HG02973 (cell line): ENCODE results near the gene IP6K3.

Source experiments
- ATAC-seq: cut with Tn5 transposase; IDR thresholded peaks from one replicate; pipeline ENCODE4 v1.9.1; 2021; ENCODE audit warnings: moderate library complexity; ENCODE audit not compliant: unreplicated experiment

IP6K3 gene

DNA sequence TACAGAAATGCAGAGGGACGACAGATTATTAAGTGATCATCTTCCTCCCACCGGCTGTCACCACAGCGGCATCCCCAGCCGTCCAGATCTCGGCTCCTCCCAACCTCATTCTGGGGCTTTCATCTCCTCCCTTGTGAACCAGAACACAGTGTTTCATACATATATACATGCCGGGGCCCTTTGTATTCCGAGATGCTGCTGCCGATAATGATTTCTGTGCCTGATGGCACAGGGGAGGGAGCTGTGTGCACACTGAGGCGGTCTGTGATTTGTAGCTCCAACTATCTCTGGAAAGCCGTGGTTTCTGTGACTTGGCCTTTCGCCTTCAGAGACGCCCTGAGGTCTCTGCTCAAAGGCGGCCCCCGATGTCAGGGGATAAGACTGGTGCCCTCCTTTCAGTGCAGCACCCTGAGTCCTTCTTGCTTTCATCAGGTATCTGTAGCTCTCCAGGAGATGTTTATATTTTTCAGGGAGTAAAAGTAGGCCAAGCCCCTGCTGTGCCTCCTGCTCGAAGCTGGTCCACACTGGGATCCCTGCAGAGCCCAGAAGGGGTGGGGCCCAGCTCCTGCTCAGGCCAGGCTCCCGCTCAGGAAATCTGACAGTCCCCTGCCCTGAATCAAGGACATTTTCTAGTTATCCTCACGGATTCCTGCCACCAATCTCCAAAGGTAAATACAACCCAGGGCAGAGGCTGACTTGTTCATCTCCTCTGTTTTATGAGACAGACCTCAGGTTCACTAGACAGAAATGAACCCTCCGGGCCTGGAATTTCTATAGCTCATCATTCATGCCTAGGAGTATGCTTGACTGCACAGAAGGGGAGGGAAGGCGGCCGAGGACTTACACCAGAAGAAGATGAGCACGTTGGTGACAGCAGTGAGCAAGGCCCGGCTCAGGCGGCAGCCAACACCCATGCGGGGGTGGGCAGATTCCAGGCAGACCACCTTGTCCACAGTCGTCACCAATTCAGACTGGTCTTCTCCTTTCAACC lies 31.0 kb upstream of the IP6K3 start:
- ATAC-seq: no peak

DNA sequence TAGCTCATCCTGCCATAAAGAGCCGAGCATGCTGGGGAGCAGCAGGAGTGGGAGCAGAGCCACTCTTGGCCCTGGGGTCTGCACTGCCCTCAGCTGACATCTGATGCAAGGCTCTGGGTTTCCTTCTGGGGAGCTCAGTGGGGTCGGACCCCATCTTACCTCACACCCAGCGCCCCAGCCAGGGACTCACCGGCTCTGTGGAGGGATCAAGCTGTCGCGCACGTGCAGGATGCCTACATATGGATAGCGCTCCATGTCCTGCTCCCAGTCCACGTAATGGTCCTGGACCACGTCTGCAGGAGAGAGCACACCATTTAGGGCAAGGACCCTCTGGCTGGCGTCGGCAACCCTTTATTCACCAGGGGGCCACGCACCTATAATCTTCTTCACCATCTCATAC lies 30.1 kb upstream of the IP6K3 start:
- ATAC-seq: no peak

DNA sequence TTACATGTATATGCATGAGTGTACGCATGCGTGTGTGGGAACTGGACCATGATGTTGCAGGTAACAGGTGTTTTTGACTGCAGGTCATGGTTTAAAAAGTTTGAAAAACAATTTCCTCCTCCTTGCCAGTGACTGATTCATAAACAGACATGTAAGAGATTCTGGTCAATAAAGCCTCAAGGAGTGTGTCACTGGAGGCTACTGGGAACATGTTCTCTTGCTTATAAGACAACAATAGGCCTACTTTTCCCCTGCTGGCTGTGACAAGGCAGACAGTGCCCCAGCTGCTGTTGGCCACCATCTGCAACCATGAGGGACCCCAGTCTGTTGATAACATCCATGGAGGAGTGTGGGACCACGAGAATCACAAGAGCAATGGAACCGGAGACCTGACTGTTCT lies 29.5 kb upstream of the IP6K3 start:
- ATAC-seq: no peak

DNA sequence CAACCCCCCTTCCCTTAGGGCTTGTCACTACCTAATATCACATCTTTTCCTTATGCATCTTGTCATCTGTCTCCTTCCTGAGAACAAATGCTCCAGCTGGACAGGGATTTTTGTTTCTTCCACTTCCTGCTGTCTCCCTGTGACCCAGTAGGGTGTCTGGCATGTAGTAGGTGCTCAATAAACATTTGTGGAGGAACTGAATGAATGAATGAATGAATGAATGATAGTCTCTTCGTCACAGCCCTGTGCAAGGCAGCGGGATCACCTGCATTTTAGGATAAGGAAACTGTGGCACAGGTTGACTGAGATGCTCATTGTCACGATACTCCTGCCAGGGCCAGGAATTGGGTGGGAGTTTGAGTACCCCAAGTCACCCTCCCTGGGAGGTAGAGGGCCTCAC lies 28.1 kb upstream of the IP6K3 start:
- ATAC-seq: no peak

DNA sequence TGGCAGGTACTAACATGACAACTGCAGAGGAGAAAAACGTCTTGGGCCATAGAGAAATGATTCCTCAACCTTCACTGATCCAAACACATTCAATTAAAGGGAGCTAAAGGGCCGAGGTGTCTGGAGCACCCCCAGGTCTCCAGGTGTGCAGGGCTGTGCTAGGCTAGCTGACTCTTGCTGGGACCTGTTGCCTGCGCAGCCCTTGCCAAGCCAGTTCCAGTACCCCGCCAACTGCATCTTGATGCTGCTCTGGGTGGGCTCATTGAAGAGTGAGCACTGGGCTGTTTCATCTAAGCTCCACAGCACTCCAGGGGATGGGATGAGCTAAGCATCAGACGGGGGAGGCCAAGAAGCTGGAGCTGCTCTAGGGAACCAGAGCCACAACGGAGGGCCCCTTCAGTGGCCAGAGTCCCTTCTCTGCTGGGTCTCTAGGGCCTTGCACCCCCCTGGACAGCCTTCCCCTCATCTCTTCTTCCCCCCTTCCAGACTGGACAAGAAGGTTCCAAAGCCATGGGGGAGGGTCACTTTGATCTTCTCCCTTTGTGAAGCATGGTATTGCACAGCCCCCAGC lies 26.3 kb upstream of the IP6K3 start:
- no peak for ATAC-seq

DNA sequence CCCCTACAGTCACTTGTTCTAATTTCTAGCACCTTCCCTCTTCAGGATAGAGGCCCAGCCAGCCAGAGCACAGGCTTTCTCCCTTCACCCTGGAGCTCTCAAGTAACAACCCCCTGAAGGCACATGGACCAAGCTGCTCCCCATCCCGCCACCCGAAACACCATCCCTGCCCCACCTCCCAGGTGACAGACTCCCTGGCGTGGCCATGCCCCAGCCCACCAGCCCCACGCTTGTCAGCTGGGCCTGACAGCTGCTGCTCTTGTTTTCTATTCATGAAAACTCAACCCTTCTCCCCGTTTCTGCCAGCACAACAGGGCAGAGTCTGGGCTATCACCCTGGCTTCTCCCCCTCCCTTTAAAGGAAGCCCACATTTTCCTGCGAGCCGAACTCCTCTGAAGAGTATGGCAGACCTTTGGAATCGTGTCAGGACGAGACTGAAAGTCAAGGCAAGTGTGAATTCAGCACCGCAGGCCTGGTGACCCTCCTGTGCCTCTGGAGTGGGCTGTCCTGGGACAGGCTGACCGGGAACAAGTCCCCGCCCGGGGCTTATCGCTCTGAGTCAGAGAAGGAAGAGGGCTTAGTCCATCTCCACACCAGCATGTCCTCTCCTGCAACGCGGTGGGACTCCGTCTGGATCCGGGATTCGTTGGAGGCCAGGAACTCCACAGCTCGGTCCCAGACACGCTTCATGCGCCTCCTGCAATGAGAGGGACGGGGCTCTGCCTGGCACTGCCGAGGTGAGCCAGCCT lies 25.6 kb upstream of the IP6K3 start:
- ATAC-seq: no peak

DNA sequence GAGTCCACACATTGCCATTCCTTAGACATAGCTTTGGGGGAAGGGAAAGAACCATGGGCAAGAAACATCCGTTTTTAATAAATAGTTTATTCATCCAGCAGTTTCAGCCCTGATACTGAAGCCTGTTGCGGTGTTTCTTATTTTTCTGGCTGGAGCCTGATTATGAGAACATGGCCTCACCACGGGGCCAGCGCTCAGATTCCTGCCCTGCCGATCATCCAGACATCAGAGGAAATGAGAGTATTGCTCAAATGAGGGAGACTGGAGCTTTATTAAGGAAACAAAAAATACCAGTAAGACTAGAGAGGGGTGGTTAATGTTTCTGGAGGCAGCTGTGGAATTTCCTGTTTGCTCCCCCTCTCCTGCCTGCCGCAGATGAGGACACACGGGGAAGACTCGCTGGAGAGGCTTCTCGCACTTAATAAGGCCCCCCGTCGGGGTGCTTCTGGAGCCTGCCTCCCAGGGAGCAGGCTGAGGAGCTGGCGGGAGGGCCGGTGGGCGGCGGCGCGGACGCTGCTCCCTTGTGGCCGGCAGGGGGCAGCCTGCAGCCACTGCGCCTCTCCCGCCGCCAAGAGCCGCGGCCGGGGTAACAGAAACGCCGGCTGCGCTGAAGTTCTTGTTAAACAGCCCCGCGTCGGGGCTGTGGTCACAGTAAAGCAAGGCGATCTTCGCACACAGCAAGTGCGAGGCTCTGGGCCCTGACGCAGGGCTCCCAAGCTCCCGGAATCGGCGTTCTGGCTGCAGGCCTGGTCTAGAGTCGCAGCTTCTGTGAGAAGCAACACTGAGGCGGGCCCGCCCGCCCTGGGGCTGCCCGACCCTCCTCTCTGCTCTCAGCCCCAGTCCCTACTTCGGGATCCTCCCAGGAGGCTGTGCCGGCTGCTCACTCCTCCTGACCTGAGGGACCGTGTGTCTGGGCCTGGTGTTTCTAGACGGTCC lies 24.7 kb upstream of the IP6K3 start:
- no peak for ATAC-seq

DNA sequence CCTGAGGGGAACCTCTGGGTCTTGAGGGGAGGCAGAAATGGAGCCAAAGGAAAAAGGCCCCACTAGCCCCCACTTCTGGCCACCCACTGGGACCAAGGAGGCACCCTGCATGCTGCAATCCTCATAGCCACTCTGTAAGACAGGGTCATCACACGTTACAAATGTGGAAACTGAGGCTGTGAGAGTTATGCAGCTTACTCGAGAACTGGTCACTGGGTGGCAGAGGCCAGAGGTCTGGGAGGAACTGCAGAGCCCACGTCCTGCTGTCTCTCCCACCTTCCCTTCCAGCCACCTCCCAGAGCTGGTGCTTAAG lies 24.1 kb upstream of the IP6K3 start:
- no peak for ATAC-seq

DNA sequence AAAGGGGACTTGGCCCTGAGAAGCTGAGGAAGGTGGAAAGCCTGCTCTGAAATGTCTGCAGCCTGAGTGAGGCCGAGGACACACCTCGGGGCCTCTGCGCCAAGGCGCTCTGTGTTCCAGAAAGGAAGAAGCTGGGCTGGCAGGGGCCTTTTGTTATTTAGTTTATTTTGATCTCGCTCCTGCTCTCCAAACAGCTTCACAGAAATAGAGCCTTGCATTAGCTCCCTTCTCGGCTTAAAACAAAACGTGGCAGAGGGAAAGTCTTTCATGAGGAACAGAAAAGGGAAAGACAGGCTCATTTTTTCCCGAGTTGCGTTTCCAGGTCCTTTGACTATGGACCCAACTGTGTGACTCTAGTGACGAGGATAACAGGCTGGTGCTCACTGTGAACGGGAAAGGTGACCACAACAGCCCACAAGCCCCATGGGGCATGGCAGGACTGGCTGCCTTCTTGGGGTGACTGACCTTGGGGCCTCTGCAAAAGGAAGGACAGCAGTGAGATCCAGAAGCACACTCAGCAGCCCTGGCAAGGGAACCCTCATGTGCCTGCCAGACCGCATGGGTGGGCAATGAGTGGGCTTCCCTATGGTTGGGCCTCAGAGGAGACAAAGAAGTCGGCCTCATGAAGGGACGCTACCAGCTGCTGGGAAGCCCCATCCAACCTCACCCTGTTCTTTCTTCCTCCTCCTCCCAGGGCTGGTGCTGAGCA lies 23.6 kb upstream of the IP6K3 start:
- no peak for ATAC-seq

DNA sequence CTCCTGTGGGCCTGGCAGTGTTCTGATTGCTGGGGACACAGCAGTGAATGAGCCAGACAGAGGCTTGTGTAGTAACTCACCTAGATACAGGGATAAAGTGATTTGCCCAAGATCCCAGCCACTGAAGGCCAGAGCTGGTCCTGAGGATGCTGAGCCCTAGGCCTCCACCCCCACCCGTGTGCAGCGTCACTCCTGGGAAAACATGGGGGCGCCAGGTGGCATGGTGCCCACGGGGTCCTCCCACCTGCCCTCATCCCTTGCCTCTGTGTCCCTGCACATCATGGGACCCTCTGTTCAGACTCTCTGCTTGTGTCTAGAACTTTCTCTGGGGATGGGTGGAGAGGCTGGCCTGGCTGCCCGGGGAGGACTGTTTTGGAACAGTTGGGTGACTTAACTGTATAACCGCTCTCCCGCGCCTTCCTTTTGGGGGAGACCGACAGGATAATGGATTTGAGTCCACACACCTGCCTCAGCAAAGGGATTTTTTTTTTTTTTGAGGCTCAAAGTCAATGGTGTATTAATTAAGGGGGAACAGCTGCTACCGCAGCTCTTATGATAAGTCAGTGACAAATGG lies 22.6 kb upstream of the IP6K3 start:
- no peak for ATAC-seq

DNA sequence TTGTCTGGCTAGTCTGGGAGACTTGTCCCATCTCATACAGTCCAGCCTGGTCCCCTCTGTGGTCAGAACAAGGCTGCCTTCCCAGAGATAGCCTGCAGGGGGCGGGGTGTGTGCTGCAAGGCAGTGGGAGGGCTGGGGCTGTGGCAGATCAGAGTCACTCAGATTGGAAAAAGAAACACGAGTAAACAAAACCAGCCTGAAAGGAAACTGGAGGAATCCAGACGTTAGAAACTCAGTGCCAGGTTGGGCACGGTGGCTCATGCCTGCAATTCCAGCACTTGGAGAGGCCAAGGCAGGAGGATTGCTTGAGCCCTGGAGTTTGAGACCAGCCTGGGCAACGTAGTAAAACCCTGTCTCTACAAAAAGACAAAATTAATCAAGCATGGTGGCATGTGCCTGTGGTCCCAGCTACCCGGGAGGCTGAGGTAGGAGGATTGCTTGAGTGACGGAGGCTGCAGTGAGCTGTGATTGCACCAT lies 22.0 kb upstream of the IP6K3 start:
- no peak for ATAC-seq

DNA sequence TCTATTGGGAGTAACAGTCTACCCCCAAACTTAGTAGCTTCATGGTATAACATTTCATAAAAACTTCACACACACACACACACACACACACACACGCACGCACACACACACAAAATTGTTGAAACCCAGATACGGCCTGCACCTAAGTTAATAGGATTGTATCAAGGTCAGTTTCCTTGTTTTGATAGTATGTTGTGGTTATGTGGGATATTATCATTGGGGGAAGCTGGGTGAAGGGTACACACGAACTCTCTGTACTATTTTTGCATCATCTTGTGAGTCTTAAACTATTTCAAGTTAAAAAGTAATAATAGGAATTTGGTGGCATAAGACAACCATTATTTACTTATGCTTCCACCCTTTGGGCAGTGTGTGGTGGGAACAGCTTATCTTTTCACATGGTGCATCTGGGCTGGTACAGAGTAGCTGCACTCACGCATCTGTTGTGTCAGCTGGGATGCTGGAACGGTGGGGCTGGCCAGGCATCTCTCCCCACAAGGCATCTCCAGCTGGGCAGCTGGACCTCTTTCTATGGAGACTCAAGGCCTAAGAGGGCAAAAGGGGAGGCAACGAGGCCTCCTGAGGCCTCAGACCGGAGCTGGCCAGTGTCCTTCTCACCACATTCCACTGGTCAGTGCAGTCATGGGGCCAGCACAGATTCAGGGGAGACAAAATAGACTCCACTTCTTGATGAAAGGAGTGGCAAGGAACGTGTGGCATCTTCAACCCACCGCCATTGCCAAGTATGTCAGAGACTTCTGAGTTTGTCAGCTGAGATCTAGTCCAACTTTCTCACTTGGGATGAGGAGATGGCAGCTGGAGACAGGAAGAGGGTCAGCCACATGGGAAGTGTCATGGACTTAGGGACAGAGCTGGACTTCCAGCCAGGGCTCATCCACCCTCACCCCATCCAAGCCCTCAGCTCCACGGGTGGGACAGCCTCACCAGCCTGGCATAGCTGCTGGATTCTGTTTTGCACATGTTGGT lies 20.5 kb upstream of the IP6K3 start:
- no peak for ATAC-seq

DNA sequence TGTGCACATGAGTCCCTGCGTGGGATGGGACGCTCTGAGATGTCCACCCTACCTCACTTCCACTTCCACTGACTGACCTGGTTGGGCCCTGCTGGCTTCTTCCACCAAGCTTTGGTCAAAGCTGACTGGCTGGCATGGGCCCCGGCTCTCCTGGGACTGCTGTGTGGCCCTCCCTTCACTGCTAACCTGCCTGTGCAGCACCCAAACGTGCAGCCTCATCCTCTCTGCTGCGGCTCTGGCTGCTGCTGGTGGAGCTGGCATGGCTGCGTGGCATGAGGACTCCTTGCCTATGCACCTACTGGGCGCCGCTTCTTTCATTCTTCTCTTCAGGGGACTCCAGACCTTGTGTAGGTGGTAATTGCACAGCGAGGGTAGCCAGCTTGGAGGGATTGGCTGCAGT lies 18.7 kb upstream of the IP6K3 start:
- no peak for ATAC-seq

DNA sequence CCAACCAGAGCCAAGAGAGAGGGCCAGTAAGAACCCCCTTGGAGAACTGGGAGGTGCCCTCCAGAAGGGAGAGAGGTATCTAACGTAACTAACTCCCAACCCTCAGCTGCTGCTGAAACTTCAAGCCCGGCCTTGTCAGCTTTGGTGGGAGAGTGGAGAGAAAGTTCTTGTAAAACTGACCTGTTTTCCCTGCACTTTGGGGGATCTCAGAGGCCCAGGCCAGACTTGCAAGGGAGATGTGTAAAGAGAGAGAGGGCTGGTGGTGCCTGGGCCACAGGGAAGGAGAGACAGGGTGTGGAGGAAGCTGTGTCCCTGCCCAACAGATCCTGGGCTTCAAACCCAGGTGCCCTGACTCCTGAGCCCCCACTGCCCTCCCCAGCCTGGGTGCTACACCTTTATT lies 17.3 kb upstream of the IP6K3 start:
- no peak for ATAC-seq

DNA sequence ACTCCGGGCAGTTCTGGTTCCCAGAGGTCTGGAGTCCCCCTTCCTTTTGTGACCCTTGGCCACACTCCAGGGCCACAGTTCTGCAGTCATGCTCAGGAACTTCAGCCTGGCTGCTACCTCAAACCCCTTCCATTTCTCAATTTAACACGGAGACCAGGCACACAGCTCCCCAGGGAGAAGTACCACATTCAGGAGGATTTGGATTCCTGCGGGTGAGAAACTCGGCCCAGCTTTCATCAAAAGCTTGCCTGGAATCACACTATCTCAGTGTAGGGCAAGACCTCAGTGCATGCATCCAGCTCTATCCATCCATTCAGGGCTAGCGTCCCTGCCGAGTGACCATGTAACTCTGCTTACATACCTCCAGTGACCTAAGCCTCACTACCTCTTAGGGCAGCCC lies 16.8 kb upstream of the IP6K3 start:
- ATAC-seq: no peak

DNA sequence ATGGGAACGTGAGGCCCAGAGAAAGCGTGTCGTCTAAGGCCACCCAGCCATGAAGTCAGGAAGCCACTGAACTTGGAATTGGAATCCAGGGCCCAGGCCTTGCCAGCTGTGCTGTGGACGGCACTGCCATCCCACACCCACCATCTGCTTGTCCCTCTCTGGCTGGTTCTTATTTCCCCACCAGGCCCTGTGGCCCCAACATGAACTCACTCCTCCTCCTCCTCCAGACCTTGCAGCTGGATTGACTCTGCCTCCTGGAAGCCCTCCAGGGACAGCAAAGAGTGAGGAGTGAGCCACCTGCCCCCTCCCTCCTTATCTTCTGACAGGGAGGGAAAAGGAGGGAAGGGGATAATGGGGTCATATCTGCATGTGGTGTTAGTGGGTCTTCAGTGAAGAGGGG lies 16.0 kb upstream of the IP6K3 start:
- no peak for ATAC-seq

DNA sequence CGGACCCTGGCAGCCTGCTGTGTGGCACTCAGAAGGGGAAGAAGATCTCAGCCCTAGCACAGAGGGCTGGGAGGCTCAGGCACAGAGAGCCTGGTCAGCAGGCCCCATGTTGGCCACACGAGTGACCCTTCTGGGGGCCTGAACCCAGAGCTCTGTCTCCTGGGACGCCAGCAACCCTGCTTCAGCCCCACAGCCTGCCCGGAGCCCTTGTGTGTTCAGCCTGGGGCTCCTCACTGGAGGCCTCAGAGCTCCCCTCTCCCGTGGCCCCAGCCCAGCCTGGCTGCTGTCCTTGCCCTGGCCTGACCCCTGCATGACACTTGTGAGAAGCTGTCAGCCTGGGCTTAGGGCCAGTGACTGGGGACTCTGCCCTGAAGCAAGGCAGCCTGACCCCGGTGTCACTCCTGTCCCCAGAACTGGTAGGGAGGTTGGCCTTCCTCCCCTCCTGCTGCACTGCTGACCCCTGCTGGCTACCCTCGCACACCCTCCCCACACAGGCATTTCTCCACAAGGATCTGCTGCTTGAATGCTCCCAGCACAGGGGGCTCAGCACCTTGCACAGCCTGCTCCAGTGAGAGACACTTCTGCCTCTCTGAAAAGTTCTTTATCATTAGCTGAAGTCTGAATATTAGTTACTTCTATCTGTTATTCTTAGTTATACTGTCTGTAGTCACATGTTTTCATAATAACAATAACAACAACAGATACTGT lies 15.4 kb upstream of the IP6K3 start:
- no peak for ATAC-seq

DNA sequence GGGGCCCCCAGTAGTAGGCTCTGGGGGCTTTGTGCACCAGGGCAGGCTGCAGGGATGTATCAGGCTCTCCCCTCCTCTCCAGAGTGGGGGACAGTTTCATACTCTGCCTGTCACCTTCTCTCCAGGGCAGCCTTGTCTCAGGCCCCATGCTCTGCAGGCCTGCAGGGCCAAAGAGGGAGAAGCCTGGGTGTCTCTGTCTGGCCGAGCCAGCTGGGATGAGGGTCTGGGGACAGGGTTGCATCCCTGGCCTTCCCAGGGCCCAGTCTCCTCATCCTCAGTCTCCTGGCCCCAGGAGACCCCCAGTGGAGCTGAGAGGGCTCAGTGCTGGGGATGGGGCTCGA lies 14.8 kb upstream of the IP6K3 start:
- ATAC-seq: no peak
